Stimulated activated CD4-positive, alpha-beta T cell treated with anti-CD3 and anti-CD28 coated beads, TNF-alpha, amount 100 ng/mL, for 48 hours (primary cell): ENCODE results near the gene RPS16.
A peak's percentile ranks its signal among the peaks of the same experiment; 100 is the strongest.

Experiments used
- DNase-seq, 3 donors: peaks; one replicate each; pipeline ENCODE4 v3.0.0-alpha.2; 2020; ENCODE audit warnings: low read depth in 3 of 3

RPS16 gene

DNA sequence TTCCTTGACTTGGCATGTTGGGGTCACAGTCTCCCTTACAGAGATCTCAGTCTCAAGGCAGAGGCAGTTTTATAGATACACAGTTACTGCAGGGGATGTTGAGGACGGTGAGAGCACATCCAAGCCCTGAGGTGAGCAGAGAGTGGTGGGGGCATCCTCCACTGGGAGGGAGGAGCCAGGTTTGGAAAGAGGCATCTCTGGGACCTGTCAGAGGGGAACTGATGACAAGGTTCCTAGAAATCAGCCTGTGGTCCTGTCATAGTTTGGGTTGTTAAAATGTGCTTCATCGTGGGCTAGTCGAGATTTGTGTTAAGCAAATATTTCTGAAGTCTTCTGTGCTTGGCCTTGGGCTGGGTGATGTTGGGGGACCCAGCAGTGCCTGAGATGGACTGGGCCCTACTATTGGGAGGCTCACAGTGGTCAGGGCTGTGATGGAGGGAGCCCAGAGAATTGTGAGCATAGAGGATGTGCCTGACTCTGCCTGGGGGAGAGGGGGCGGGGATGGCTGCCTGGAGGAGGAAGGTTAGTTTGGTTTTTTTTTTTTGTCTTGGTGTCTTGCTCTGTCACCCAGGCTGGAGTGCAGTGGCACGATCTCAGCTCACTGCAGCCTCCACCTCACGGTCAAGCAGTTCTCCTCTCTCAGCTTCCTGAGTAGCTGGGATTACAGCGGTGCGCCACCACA lies 13.5 kb upstream of the RPS16 start:
- no peak for DNase-seq

DNA sequence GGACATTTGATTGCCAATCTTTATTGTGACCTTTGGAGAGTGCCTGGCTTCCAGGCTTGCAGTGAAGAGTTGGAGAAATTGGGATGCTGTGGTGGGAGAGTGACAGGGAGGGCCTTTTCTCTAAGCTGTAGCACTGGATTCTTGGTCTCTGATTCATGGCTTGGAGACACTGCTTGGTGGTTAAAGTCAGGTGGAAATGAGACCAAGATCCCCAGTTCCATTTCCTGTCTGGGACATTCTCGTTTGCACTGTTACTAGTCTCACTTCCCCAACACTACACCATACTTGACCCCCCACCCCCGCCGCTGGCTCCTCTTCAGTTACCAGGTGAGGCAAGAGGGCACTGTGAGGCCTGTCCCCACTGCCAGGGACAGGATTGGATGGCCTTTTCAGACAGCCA lies 12.5 kb upstream of the RPS16 start:
- no peak for DNase-seq

DNA sequence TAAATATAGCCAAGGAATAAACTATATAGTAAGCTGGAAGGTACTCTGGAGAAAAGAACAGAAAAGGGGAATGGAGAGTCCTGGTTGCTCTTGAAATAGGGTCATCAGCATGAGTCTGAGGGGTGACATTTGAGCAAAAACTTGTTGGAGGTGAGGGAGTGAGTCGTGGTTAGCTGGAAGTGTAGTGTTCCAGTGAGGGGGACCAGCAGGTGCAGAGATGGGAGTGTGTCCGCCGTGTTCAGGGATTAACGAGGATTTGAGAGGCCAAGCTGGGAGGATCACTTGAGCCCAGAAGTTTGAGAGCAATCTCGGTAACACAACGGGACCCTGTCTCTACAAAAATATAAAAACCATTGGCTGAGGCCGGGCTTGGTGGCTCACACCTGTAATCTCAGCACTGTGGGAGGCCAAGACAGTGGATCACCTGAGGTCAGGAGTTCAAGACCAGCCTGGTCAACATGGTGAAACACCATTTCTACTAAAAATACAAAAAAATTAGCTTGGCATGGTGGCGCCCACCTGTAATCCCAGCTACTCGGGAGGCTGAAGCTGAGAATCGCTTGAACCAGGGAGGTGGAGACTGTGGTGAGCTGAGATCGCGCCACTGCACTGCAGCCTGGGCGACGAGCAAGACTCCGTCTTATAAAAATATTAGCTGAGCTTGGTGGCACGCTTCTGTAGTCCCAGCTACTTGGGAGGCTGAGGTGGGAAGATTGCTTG lies 10.8 kb upstream of the RPS16 start:
- no peak for DNase-seq

DNA sequence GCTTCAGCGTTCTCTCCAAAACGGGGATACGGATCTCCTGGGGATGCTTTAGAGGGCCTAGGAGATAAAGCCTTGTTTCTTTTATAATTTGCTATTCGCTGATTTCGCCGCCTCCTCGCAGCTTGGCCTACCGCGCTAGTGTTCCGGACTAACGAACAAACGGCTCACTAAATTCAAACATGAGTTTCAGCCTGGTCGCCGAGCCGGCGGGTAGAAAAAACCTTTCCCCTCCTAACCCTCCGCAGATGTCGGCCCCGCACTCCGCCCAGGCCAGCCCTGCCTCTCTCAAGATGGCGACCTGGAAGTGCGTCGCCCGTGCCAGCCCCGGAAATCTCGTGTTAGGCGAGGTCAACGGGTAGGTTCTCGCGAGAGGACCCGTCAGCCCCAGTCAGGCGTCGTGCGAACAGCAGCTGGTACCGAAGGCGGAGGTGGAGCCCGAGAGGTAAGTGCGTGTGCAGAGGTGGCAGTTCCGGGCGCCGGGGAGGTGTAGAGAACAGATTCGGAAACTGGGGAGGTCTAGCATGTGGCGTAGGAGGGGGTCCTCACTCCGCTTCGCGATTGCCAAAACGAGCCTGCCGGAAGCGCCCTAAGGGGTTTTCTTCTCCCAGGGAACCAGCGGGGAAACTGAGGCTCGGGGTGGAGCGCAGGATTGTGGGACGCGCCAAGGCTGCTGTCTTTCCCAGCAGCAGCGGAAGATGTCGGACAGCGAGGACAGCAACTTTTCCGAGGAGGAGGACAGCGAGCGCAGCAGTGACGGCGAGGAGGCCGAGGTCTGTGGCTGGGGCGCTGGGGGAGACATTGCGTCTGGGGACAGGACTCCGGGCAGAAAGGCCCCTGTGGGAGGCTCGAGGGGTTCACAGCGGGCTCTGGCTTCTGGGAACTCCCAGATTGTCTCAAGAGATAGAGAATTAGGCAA lies 9.7 kb upstream of the RPS16 start, which contains the start of gene SUPT5H:
SUPT5H (plus strand) TSS at position 387 of the 916 bp plus-strand sequence; CDS start at position 696, 309 bp downstream.
- peak; percentile 97 to 98 (median 98) for DNase-seq

DNA sequence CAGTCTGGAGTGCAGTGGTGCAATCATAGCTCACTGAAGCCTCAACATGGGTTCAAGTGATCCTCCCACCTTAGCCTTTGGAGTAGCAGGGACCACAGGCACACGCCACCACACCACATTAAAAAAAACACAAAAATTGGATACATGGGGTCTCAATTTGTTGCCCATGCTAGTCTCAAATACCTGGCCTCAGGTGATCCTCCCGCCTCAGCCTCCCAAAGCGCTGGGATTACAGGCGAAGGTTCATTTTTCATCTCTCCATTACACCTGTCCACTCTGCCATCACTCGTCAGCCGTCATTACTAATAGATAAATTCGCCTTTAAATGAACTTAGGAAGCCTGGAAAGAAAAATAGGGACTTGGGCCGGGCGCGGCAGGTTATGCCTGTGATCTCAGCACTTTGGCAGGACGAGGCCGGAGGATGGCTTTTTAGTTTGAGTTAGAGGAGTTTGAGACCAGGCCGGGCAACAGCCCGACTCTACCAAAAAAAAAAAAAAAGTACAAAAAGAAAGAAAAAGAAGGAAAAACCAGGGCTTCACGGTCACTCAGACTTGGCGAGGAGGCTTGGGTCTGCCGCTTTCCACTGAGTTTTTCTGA lies 8.9 kb upstream of the RPS16 start:
- no peak for DNase-seq

DNA sequence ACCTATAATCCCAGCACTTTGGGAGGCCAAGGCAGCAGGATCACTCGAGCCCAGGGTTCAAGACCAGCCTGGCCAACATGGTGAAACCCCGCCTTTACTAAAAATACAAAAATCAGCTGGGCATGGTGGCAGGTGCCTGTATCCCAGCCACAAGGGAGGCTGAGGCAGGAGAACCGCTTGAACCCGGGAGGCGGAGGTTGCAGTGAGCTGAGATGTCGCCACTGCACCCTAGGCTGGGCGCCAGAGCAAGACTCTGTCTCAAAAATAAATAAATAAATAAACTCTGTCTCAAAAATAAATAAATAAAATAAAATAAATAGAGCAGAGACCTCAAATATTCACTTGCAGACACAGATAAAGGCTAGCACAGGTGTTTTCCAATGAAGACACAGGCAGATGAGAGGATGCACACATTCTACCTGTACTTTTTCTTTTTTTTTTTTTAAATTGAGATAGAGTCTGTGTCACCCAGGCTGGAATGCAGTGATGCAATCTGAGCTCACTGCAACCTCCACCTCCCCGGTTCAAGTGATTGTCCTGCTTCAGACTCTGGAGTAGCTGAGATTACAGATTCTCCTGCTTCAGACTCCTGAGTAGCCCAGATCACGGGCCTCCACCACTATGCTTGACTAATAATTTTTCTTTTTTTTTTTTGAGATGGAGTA lies 2.7 kb upstream of the RPS16 start:
- DNase-seq, result no peak

DNA sequence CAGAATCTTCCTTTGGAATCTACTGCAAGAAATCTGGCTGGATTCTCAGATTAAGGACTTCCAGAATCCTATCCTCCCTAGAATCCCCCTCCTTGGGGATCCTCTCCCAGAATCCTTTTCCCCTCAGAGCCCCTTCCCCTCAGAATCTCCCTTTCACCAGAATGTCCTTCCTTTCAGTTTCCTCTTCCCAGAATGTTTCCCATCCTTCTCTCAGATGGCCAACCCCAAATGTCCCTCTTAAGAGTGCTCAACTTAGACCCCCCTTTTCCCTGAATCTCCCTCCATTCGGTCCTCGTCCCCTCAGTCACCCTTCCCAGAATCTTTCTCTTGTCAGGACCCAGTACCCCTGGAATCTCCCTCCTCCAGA lies 584 bp upstream of the RPS16 start:
- DNase-seq, result no peak

DNA sequence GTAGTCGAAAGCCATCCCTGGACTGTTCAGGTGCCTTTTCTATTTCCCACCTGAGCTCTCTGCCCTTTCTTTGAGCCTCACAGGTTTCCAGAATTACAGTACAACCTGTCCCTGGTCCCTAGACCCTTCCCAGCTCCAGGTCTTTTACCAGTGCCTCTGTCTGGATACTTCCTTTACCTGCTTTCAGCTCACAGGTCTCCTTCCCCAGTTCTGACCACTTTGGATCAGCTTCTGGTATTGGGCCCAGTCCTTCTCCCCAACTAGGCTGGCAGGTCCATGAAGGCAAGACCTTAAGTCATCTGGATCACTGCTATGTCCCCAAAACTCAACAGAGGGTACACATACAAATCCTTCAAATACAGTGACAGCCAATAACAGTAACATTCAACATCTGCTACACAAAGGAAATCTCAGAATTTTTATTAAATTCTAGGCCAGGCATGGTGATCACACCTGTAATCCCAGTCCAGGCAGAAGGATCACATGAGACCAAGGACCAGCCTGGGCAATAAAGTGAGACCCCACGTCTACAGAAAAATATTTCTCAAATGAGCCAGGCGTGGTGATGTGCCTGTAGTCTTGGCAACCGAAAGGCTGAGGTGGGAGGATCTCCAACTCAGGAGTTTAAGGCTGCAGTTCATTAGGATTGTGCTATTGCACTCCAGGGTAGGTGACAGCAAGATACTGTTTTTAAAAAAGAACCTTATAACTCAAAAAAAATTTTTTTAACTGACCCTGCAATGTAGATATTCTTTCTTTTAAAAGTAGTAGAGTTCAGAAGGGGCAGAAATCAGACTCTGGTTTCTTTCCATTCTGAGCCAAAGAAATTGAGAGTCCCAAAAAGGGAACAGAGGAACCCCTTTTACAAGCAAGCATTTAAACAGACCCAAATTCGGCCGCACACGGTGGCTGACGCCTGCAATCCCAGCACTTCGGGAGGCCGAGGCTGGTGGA lies 1.3 kb downstream of the RPS16 start:
- DNase-seq, result no peak

DNA sequence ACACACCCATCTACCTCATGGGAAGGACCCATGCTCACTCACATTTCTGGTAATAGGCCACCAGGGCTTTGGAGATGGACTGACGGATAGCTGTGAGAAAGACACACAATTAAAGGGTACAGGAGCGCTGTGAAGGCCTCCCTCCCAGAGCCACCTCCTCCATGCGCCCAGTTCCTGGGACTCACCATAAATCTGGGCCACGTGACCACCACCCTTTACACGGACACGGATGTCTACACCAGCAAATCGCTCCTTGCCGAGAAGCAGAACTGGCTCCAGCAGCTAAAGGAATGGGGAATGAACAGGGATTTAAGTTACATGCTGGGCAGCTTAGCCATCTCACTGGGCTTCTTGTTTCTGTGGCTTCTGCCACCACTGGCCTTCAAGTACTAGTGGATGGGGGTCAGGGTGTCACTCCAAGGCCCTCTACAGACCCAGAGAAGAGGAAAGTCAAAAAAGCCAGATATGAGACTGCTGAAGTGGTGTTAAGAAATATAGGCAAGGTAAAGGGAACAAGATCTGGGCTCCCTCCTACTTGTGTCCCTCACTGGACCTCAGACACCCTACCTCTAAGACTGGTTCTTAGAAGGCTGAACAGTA lies 2.2 kb downstream of the RPS16 start:
- DNase-seq, result no peak

DNA sequence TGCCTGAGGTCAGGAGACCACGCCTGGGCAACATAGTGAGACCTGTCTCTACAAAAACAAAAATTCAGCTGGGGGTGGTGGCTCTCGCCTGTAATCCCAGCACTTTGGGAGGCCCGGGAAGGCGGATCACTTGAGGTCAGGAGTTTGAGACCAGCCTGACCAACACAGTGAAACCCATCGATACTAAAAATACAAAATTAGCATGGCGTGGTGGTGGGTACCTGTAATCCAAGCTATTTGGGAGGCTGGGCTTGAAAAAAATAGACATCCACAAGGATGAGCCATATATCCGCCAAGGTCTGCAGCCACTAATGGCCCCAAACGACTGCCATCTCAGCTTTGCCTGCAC lies 3.1 kb downstream of the RPS16 start:
- DNase-seq, result no peak

DNA sequence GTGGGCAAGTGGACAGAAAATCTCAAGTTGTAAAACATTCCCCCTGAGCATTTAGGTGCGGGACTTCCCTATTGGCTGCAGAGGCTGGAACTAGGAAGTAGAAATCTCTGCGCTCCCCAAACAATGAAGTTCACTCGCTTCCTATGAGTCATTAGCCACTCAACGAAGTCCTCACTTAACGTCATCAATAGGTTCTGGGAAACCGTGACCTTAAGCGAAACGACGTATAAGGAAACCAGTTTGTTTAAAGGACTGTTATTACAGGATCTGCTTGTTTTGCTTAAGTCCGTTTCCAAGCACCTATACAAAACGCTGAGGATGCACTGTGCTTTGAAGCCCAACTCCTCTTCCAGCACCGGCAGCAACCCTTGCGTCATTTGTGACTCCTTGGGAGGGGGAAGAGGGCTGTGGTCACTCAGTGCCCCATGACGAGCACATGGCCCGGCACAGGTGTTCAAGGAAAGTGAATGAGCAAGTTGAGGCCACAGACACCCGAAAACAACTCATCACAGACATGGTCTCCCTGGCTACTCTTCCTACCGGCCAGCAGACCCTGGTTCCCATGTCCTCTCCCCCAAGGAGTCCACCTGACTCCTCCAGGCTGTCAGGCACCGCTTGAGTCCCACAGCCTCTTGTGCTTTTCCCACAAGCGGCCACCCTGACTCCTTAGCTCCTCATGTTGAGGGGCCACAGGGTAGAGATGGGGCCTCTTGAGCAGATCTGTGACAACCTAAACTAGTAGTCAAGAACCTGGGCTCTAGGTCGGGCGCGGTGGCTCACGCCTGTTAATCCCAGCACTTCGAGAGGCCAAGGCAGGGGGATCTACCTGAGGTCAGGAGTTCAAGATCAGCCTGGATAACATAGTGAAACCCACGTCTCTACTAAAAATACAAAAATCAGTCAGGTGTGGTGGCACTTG lies 4.8 kb downstream of the RPS16 start:
- DNase-seq, result peak in 2 of 3 donors; percentile 53 to 67

DNA sequence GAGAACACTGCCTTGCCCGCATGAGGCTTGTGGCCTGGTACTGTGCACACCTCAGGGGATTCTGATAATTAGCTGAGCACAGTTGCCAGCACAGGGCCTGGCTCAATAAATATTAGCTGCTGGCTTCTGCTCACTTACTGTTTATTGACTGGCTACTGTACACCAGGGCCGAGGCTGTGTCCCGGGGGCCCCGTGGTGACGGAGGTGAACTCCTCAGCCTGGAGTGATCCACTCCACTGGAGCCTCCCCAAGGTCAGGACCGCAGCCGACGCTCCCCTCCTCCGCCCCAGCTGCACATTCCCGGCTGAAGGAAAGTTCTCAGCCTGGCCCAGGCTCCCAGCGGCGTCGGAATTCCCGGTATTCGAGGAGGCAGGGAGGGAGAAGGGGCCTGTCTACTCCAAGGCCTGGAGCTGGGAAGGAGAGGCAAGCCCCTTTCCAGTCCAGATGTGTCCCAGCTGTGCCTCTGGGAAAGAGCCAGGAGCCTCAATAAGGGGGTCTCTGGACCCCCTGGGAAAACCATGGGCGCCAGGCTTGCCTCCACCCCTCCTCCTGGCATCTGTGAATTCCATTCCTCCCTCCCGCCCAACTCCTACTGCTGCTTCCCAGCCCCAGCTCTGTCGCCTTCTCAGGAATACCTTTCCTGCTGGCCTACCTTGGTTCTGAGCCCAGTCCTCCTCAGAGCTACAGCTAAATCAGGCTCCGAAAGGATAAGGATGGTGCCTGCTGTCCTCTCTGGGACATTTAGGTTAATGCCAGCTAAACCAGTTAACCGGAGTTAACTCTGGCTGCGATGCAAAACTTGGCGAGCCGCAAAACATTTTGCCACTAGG lies 7.3 kb downstream of the RPS16 start:
- DNase-seq, result no peak

DNA sequence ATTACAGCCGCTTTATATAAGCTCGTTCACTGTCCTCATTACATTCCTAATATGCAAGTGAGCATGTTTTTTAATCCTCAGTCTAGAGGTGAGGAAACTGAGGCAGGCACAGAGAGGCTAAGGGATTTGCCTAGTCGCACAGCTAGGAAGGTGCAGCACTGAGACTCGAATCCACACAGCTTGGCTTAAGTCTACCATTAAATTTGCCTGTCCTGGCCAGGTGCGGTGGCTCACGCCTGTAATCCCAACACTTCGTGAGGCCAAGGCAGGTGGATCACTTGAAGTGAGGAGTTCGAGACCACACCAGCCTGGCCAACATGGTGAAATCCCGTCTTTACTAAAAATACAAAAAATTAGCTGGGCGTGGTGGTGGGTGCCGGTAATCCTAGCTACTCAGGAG lies 8.0 kb downstream of the RPS16 start:
- DNase-seq, result no peak

DNA sequence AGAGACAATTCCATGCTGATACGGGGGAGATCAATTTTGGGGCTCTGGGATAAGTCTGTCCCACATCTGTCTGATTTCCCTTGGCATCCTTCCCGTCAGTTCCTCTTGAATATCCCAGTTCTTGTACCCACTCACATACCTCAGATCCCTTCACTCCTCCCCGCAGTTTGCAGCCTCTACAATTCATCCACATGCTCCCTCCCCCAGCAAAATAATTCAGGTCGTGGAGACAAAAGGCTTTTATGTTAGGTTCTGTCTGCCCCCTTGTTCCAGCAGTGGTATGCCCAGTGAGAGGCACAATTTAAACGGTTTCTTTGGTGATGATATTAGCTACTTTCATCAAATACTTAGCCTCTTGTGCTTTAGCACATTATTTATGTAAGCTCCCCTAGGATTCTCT lies 9.6 kb downstream of the RPS16 start:
- no peak for DNase-seq

DNA sequence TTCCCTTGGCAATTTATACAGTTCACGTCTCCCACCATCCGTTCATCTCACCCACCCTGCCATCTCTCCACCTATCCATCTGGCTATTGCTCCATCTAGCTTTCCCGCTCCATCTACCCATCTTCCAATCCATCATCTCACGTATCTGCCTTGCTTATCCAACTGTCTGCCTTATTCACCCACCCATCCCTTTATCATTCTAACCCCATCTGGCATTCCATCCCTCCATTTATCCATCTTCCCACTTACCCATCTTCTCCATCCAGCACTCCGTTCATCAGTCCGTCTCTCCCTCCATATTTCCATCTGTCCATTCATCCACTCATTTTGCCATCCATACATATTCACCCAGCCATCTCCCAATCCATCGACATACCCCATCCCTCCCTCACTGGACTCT lies 10.0 kb downstream of the RPS16 start:
- no peak for DNase-seq

DNA sequence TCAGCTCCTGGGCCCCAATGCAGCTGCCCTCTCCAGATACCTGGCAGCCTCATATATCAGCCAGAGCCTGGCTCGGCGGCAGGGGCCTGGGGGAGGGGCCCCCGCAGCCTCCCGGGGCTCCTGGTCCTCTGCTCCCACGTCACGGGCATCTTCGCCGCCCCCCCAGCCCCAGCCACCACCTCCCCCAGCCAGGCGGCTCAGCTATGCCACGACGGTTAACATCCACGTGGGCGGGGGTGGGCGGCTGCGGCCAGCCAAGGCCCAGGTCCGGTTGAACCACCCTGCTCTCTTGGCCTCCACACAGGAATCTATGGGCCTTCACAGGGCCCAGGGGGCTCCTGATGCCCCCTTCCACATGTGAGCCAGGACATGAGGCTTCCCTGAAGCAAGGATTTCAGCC lies 10.8 kb downstream of the RPS16 start:
- DNase-seq, result no peak

DNA sequence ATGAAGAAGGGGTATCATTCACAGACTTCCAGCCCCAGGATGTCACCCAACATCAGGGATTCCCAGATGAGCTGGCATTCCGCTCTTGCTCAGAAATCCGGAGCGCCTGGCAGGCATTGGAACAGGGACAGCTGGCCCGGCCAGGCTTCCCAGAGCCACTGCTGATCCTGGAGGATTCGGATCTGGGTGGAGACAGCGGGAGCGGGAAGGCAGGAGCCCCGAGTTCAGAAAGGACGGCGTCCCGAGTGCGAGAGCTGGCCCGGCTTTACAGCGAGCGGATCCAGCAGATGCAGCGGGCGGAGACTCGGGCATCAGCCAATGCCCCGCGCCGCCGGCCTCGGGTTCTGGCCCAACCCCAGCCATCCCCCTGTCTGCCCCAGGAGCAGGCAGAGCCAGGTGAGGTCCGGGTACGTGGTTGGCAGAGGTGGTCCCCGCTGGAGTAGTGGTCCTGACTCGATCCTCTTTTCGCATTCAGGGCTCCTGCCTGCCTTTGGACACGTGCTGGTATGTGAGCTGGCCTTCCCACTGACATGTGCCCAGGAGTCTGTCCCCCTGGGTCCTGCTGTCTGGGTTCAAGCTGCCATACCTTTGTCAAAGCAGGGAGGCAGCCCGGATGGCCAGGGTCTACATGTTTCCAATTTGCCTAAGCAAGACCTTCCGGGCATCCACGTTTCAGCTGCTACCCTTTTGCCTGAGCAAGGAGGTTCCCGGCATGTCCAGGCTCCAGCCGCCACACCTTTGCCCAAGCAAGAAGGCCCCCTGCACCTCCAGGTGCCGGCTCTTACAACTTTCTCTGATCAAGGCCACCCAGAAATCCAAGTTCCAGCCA lies 12.3 kb downstream of the RPS16 start:
- DNase-seq, result no peak
